T-cell (primary cell): ENCODE results near the gene DHCR24. TPM values are rescaled to one million over a fixed set of nuclear protein-coding genes. Genes with fewer than 3 reads are reported as not detected.

Experiments used
- ATAC-seq, 4 experiments: fragments of 200-7000 bp in 3 of 4; fragments of 150-1000 bp in 1 of 4; cut with Tn5 transposase; replicated peaks in 1 of 4; 1 replicate in 3 of 4; 2 replicates in 1 of 4; pipeline ENCODE4 v1.10.0; 2021; ENCODE audit warnings: moderate library complexity in 3 of 4, mild to moderate bottlenecking in 2 of 4, moderate number of reproducible peaks in 1 of 4
- CTCF ChIA-PET, 2 donors: fragments of 300-600 bp; sonication (Branson Sonifier 250); formaldehyde crosslinking; loops; one replicate each; lab custom pipeline; 2022; ENCODE audit warnings: antibody characterized with exemption in 2 of 2; lab: Charles Lee
- POLR2A ChIA-PET, 2 donors: fragments of 300-600 bp; sonication (Branson Sonifier 250); formaldehyde crosslinking; loops; one replicate each; lab custom pipeline; 2022; ENCODE audit warnings: antibody characterized with exemption in 2 of 2; lab: Charles Lee
- DNase-seq, 35 experiments: peaks; one replicate each; pipeline versions ENCODE4 v3.0.0 to v3.0.0-alpha.2; 2013 to 2023
- H3K27ac ChIP-seq: one replicate; pipeline ENCODE4 v1.5.1; 2013; ENCODE audit warnings: low read length
- H3K27me3 ChIP-seq, 2 experiments: replicated peaks in 1 of 2; 1 replicate in 1 of 2; 2 replicates in 1 of 2; pipeline versions ENCODE4 v1.6.1 to v1.7.0; 2013; ENCODE audit warnings: low read length in 1 of 2, mixed read lengths in 1 of 2; ENCODE audit not compliant: control insufficient read depth in 2 of 2, insufficient read depth in 2 of 2; ENCODE audit errors: extremely low read depth in 1 of 2
- H3K36me3 ChIP-seq, 2 donors: 1 replicate in 1 of 2; 2 replicates in 1 of 2; pipeline versions ENCODE4 v1.6.1 to v1.7.0; 2013; ENCODE audit warnings: low read length in 1 of 2; ENCODE audit not compliant: control insufficient read depth in 2 of 2, insufficient read depth in 1 of 2; ENCODE audit errors: extremely low read depth in 1 of 2
- H3K4me1 ChIP-seq, 2 experiments: 1 replicate in 1 of 2; 2 replicates in 1 of 2; pipeline versions ENCODE4 v1.6.1 to v1.7.0; 2013; ENCODE audit warnings: low read length in 2 of 2, mixed read lengths in 1 of 2; ENCODE audit not compliant: insufficient read depth in 2 of 2, control insufficient read depth in 1 of 2; ENCODE audit errors: extremely low read depth in 1 of 2
- H3K4me3 ChIP-seq, 2 donors: 1 replicate in 1 of 2; 2 replicates in 1 of 2; pipeline versions ENCODE4 v1.5.1 to v1.7.0; 2013; ENCODE audit warnings: mild to moderate bottlenecking in 2 of 2, low read length in 1 of 2, moderate library complexity in 1 of 2; ENCODE audit not compliant: control insufficient read depth in 1 of 2; ENCODE audit errors: extremely low read depth in 1 of 2
- H3K9me3 ChIP-seq: 2 replicates; pipeline ENCODE4 v1.7.0; 2013
- H3K27ac Mint-ChIP-seq, 2 donors: one replicate each; pipeline ENCODE4 v1.8.0; 2020 to 2021; ENCODE audit warnings: mild to moderate bottlenecking in 2 of 2, mixed read lengths in 2 of 2
- H3K27me3 Mint-ChIP-seq, 2 donors: one replicate each; pipeline ENCODE4 v1.8.0; 2021 to 2022; ENCODE audit warnings: mixed read lengths in 2 of 2
- H3K36me3 Mint-ChIP-seq: one replicate; pipeline ENCODE4 v1.8.0; 2021; ENCODE audit warnings: mixed read lengths
- H3K4me1 Mint-ChIP-seq, 3 donors: one replicate each; pipeline ENCODE4 v1.8.0; 2020 to 2022; ENCODE audit warnings: mixed read lengths in 3 of 3, mild to moderate bottlenecking in 1 of 3
- H3K4me3 Mint-ChIP-seq, 3 donors: one replicate each; pipeline ENCODE4 v1.8.0; 2020 to 2022; ENCODE audit warnings: mild to moderate bottlenecking in 3 of 3, mixed read lengths in 3 of 3, moderate library complexity in 3 of 3
- H3K9me3 Mint-ChIP-seq, 3 donors: one replicate each; pipeline ENCODE4 v1.8.0; 2020 to 2022; ENCODE audit warnings: mixed read lengths in 3 of 3
- WGBS: methylation state at CpG from one replicate; pipeline ENCODE4 v1.1.5; 2013; ENCODE audit warnings: missing lambda C conversion rate; ENCODE audit not compliant: insufficient coverage; 5-methylcytosine and 5-hydroxymethylcytosine counted together
- total RNA-seq, 35 experiments: library from RNA in 6 of 35; stranded (reverse) in 6 of 35; fragments of 120-200 nt in 1 of 35; gene quantifications; one replicate each; pipeline versions ENCODE4 v1.2.1 to v1.2.4 and lab custom pipeline; 2013 to 2026

Gene DHCR24
- total RNA-seq, 5 donors from 2014 or later (not counting 1 experiment from before 2014, with no cell fraction given) = 4.5 to 19.9 (median 10.7) TPM

- ATAC-seq = no peak
- POLR2A ChIA-PET = no interaction called here
- H3K9me3 Mint-ChIP-seq = no peaks in the 10 kb centered on the region
Measured at GRCh38 chr1:54869173-54869851, 17.7 kb downstream of the DHCR24 start.

GRCh38 chr1:54867717-54868057 is 19.3 kb downstream of the DHCR24 start:
- CTCF ChIA-PET = no interaction called here
- Mint-ChIP-seq H3K36me3 (peaks cover 18% of the 10 kb centered on the region), H3K4me1 (no peaks in the 10 kb centered on the region)

More at GRCh38 chr1:54869173-54869851, 17.7 kb downstream of the DHCR24 start:
- no peak for DNase-seq
- Mint-ChIP-seq H3K4me3 (no peak overlapping the region), H3K27ac (no peak overlapping the region), H3K4me1 (no peaks in the 10 kb centered on the region), H3K27me3 (no peaks in the 10 kb centered on the region), H3K36me3 (peaks cover 15% of the 10 kb centered on the region)
- CTCF ChIA-PET = no interaction called here
- 90% methylated on average over 2 of the region's 6 CpGs for WGBS
- Histone ChIP-seq H3K27ac (no peak overlapping the region), H3K4me3 (no peak overlapping the region), H3K9me3 (no peaks in the 10 kb centered on the region), H3K4me1 (no peaks in the 10 kb centered on the region), H3K27me3 (no peaks in the 10 kb centered on the region), H3K36me3 (peaks cover 5 to 7% of the 10 kb centered on the region in 2 donors)

GRCh38 chr1:54866801-54867716 is 19.9 kb downstream of the DHCR24 start:
- H3K4me3 ChIP-seq = no peak overlapping the region
- POLR2A ChIA-PET = no interaction called here
- no peaks in the 10 kb centered on the region for H3K4me1 Mint-ChIP-seq
- no peak overlapping the region for H3K27ac Mint-ChIP-seq
- H3K9me3 Mint-ChIP-seq = no peaks in the 10 kb centered on the region
- no peaks in the 10 kb centered on the region for H3K9me3 ChIP-seq
- no peak overlapping the region for H3K4me3 Mint-ChIP-seq
- DNase-seq (no peak), ATAC-seq (no peak)
- CTCF ChIA-PET = interaction anchor here in 1 of 2 donors (0.5 kb wide), 1 partner anchor 175 kb away, joined by 11 read pairs; no protein-coding TSS in a partner anchor
- no peaks in the 10 kb centered on the region for H3K4me1 ChIP-seq
- H3K27me3 Mint-ChIP-seq = no peaks in the 10 kb centered on the region
- H3K36me3 Mint-ChIP-seq = peaks cover 19% of the 10 kb centered on the region
- WGBS = 89% methylated on average over 3 of the region's 4 CpGs
- H3K27ac ChIP-seq = no peak overlapping the region
- H3K27me3 ChIP-seq = no peaks in the 10 kb centered on the region
- H3K36me3 ChIP-seq = peaks cover 3 to 5% of the 10 kb centered on the region in 2 donors

More at GRCh38 chr1:54867717-54868057, 19.3 kb downstream of the DHCR24 start:
- H3K27me3 ChIP-seq = no peaks in the 10 kb centered on the region
- no peak for DNase-seq
- no peaks in the 10 kb centered on the region for H3K4me1 ChIP-seq
- H3K27ac ChIP-seq = no peak overlapping the region
- Mint-ChIP-seq H3K27me3 (no peaks in the 10 kb centered on the region), H3K27ac (no peak overlapping the region), H3K9me3 (no peaks in the 10 kb centered on the region), H3K4me3 (no peak overlapping the region)
- H3K4me3 ChIP-seq = no peak overlapping the region
- POLR2A ChIA-PET = no interaction called here
- peaks cover 5 to 7% of the 10 kb centered on the region in 2 donors for H3K36me3 ChIP-seq
- ATAC-seq = no peak
- 78% methylated on average over 3 of the region's 4 CpGs for WGBS
- H3K9me3 ChIP-seq = no peaks in the 10 kb centered on the region

GRCh38 chr1:54865238-54866073 is 21.5 kb downstream of the DHCR24 start:
- Mint-ChIP-seq H3K27me3 (no peaks in the 10 kb centered on the region), H3K9me3 (no peaks in the 10 kb centered on the region), H3K4me1 (peaks cover 0 to 2% (median 0%) of the 10 kb centered on the region in 3 donors), H3K36me3 (peaks cover 24% of the 10 kb centered on the region), H3K27ac (no peak overlapping the region), H3K4me3 (no peak overlapping the region)
- H3K27me3 ChIP-seq = no peaks in the 10 kb centered on the region
- no peaks in the 10 kb centered on the region for H3K36me3 ChIP-seq
- ChIA-PET POLR2A (no interaction called here), CTCF (no interaction called here)
- no peaks in the 10 kb centered on the region for H3K9me3 ChIP-seq
- ATAC-seq = no peak
- 94% methylated on average over 14 of the region's 17 CpGs for WGBS
- peaks cover 0 to 3% of the 10 kb centered on the region in 2 experiments for H3K4me1 ChIP-seq
- no peak overlapping the region for H3K27ac ChIP-seq
- no peak for DNase-seq
- H3K4me3 ChIP-seq = no peak overlapping the region

GRCh38 chr1:54864460-54865208 is 22.4 kb downstream of the DHCR24 start:
- H3K27ac ChIP-seq = no peak overlapping the region
- no peaks in the 10 kb centered on the region for H3K36me3 ChIP-seq
- Mint-ChIP-seq H3K36me3 (peaks cover 31% of the 10 kb centered on the region), H3K27ac (no peak overlapping the region), H3K4me1 (peaks cover 0 to 2% (median 0%) of the 10 kb centered on the region in 3 donors), H3K4me3 (no peak overlapping the region), H3K9me3 (no peaks in the 10 kb centered on the region), H3K27me3 (no peaks in the 10 kb centered on the region)
- CTCF ChIA-PET = no interaction called here
- POLR2A ChIA-PET = no interaction called here
- peaks cover 0 to 3% of the 10 kb centered on the region in 2 experiments for H3K4me1 ChIP-seq
- H3K4me3 ChIP-seq = no peak overlapping the region
- no peaks in the 10 kb centered on the region for H3K27me3 ChIP-seq
- WGBS = 86% methylated on average over 3 of the region's 6 CpGs
- no peak for ATAC-seq
- no peaks in the 10 kb centered on the region for H3K9me3 ChIP-seq
- no peak for DNase-seq
